ENCODE measurements around the gene AKAP6.

AKAP6 gene

GRCh38 chr14:32396885-32397284 is 67.8 kb downstream of the AKAP6 start:
- FAIRE-seq = no peak
- DNase-seq (ENCODE audit: insufficient read length, low spot score) = no peak
- TF ChIP-seq CTCF (IDR thresholded peaks at IDR 0.05; ENCODE audit: insufficient read depth, missing control alignments) = no peak

- no peak for DNase-seq (ENCODE audit: insufficient read length, low spot score)
- peak; percentile 41 for FAIRE-seq
- no peak for TF ChIP-seq CTCF (IDR thresholded peaks at IDR 0.05; ENCODE audit: insufficient read depth, missing control alignments)
These were observed 69.0 kb downstream of the AKAP6 start for GRCh38 chr14:32397861-32398640.

- DNase-seq (ENCODE audit: insufficient read length, low spot score) = no peak
- no peak for FAIRE-seq
- TF ChIP-seq CTCF (IDR thresholded peaks at IDR 0.05; ENCODE audit: insufficient read depth, missing control alignments) = no peak
These were observed 70.8 kb downstream of the AKAP6 start for GRCh38 chr14:32399920-32400319.

- FAIRE-seq = no peak
- no peak for DNase-seq (ENCODE audit: insufficient read length, low spot score)
These were observed 71.4 kb downstream of the AKAP6 start for GRCh38 chr14:32400480-32400879.

GRCh38 chr14:32403021-32403420 is 73.9 kb downstream of the AKAP6 start:
- no peak for TF ChIP-seq CTCF (IDR thresholded peaks at IDR 0.05; ENCODE audit: insufficient read depth, missing control alignments)
- DNase-seq (ENCODE audit: insufficient read length, low spot score) = no peak
- FAIRE-seq = no peak

More at GRCh38 chr14:32400480-32400879, 71.4 kb downstream of the AKAP6 start:
- TF ChIP-seq CTCF (IDR thresholded peaks at IDR 0.05; ENCODE audit: insufficient read depth, missing control alignments) = no peak

- FAIRE-seq (no peak), DNase-seq (ENCODE audit: insufficient read length, low spot score) (no peak)
- no peak for TF ChIP-seq CTCF (IDR thresholded peaks at IDR 0.05; ENCODE audit: insufficient read depth, missing control alignments)
These were observed 74.6 kb downstream of the AKAP6 start for GRCh38 chr14:32403688-32404087.

GRCh38 chr14:32404784-32405573 is 75.9 kb downstream of the AKAP6 start:
- TF ChIP-seq CTCF (IDR thresholded peaks at IDR 0.05; ENCODE audit: insufficient read depth, missing control alignments) = no peak
- FAIRE-seq = no peak
- no peak for DNase-seq (ENCODE audit: insufficient read length, low spot score)

Measured in D721Med (cell line).